Measurements from ENCODE around the gene CELF2. TPM values are rescaled to one million over a fixed set of nuclear protein-coding genes. Genes with fewer than 3 reads are reported as not detected.
A peak's percentile ranks its signal among the peaks of the same experiment; 100 is the strongest.

Gene CELF2
- total RNA-seq, 1 donor from 2014 or later, result 33.8 TPM

DNA sequence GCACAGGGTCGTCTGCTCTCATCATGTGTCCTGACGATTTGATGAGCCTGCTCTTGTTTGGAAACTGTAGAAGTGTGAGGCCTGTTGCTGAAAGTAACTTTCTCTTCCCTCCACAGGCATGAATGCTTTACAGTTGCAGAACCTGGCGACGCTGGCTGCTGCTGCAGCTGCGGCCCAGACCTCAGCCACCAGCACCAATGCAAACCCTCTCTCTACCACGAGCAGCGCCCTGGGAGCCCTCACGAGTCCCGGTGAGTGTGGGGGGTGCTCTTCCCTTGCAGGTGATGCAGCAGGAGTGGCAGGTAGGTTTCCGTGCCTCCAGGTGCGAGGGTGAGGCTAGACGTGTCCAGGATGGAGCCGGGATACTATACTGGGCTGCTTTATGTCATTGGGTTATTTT, 270.6 kb downstream of the CELF2 start:
- no peak overlapping the region for H3K27ac Mint-ChIP-seq (ENCODE audit: unreplicated experiment)
- TF ChIP-seq, protein P1, sequence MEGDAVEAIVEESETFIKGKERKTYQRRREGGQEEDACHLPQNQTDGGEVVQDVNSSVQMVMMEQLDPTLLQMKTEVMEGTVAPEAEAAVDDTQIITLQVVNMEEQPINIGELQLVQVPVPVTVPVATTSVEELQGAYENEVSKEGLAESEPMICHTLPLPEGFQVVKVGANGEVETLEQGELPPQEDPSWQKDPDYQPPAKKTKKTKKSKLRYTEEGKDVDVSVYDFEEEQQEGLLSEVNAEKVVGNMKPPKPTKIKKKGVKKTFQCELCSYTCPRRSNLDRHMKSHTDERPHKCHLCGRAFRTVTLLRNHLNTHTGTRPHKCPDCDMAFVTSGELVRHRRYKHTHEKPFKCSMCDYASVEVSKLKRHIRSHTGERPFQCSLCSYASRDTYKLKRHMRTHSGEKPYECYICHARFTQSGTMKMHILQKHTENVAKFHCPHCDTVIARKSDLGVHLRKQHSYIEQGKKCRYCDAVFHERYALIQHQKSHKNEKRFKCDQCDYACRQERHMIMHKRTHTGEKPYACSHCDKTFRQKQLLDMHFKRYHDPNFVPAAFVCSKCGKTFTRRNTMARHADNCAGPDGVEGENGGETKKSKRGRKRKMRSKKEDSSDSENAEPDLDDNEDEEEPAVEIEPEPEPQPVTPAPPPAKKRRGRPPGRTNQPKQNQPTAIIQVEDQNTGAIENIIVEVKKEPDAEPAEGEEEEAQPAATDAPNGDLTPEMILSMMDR (IDR thresholded peaks at IDR 0.05), result no peak
- no peaks in the 10 kb centered on the region for H3K4me1 Mint-ChIP-seq (ENCODE audit: unreplicated experiment)
- H3K36me3 Mint-ChIP-seq (ENCODE audit: unreplicated experiment), result peaks cover 10% of the 10 kb centered on the region
- H3K27me3 Mint-ChIP-seq (ENCODE audit: unreplicated experiment), result no peaks in the 10 kb centered on the region
- DNase-seq (ENCODE audit: extremely low spot score, unreplicated experiment), result peak; percentile 73
- H3K4me3 Mint-ChIP-seq (ENCODE audit: unreplicated experiment), result no peak overlapping the region
- H3K9me3 Mint-ChIP-seq (ENCODE audit: unreplicated experiment), result no peaks in the 10 kb centered on the region

DNA sequence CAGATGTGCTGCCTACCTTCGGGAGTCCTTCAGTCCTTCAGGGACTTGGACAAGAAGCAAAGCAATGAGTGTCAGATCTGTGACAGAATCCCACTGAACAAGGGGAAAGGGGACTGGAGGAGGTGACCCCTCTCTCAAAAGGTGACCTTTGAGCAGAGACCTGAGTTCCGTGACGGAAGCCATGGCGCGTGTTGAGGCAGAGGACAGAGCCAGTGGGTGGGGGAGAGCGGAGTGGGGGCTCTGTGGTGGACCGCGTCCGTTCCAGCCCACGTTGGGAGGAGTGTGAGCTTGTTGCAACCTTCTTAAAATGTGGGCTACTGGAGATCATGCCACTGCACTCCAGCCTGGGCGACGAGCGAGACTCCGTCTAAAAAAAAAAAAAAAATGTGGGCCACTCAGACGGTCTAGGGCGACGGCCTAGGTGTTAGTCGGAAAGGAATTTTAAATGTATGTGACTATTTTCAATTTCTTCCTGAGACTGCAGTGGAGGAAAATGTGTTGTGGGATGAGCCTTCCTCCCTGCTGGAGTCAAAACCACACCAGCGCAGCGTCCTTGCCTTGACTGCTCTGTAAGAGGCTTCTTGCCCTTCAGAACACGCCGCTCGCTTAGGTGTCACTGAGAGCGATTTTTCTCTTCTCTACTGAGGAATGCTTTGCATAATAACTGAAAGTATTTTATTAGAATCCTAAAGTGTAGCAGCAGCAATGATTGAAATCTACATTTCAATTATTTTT, 272.7 kb downstream of the CELF2 start:
- Mint-ChIP-seq H3K36me3 (ENCODE audit: unreplicated experiment) (peaks cover 10% of the 10 kb centered on the region), H3K9me3 (ENCODE audit: unreplicated experiment) (no peaks in the 10 kb centered on the region), H3K4me1 (ENCODE audit: unreplicated experiment) (no peaks in the 10 kb centered on the region), H3K27me3 (ENCODE audit: unreplicated experiment) (no peaks in the 10 kb centered on the region), H3K4me3 (ENCODE audit: unreplicated experiment) (no peak overlapping the region), H3K27ac (ENCODE audit: unreplicated experiment) (no peak overlapping the region)
- TF ChIP-seq, protein P1 (IDR thresholded peaks at IDR 0.05), result no peak
- peak; percentile 69 for DNase-seq (ENCODE audit: extremely low spot score, unreplicated experiment)

DNA sequence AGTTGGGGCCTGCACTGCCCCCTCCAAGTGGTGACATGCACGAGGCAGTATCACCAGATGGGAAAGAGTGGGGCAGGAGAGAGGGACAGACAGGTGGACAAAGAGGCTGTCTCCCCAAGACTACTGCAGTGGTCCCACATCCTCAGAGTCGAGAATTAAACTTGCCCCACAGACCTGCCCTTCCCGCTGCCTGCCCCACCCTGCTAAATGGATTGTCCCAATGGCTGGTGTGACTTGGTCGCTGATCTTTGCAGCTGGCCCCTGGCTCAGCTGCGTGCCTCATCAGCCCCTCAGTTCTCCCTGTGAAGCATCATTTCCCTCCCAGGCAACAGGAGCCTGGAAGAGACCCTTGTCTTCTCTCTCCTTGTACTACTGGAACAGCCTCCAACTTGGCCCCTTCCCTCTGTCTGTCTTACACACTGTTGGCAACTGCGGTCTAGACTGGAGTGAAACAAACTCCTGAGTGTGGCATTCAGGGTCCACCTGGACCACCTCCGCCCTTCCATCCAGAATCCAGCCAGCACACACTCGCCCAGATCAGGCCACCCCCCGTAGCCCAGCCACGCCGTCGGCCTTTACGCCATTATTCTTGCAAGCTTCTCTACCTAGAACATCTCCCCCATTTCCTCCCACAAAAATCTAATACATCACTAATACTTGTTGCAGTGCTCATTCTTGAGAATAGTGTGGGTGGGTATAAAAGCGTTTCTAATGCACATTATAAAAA, 275.1 kb downstream of the CELF2 start:
- Mint-ChIP-seq H3K27me3 (ENCODE audit: unreplicated experiment) (no peaks in the 10 kb centered on the region), H3K36me3 (ENCODE audit: unreplicated experiment) (peaks cover 12% of the 10 kb centered on the region), H3K27ac (ENCODE audit: unreplicated experiment) (no peak overlapping the region), H3K9me3 (ENCODE audit: unreplicated experiment) (no peaks in the 10 kb centered on the region), H3K4me1 (ENCODE audit: unreplicated experiment) (peaks cover under 1% of the 10 kb centered on the region), H3K4me3 (ENCODE audit: unreplicated experiment) (no peak overlapping the region)
- DNase-seq (ENCODE audit: extremely low spot score, unreplicated experiment), result peak; percentile 79
- TF ChIP-seq, protein P1 (IDR thresholded peaks at IDR 0.05), result no peak

DNA sequence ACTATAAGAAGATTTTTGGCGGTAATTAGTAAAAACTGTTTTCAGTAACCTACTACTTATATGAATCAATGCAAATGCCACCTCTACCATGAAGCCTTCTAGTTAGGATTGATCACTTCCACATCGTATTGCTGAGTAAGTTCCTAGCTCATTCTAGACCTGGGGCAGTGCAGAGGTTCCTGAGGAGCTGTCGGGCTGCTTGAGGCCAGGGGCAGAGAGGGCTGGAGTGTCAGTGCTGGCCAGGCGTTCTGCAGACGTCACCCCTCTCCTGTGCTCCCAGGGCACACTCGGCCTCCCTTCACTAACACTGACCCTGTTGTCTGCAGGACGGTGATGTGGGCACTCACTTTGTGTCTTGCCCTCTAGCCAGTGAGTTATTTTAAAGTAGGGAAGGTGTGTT, 275.7 kb downstream of the CELF2 start:
- Mint-ChIP-seq H3K36me3 (ENCODE audit: unreplicated experiment) (peaks cover 12% of the 10 kb centered on the region), H3K4me3 (ENCODE audit: unreplicated experiment) (no peak overlapping the region), H3K27ac (ENCODE audit: unreplicated experiment) (no peak overlapping the region), H3K27me3 (ENCODE audit: unreplicated experiment) (no peaks in the 10 kb centered on the region), H3K9me3 (ENCODE audit: unreplicated experiment) (no peaks in the 10 kb centered on the region), H3K4me1 (ENCODE audit: unreplicated experiment) (peaks cover 6% of the 10 kb centered on the region)
- peak; percentile 71 for DNase-seq (ENCODE audit: extremely low spot score, unreplicated experiment)
- TF ChIP-seq, protein P1 (IDR thresholded peaks at IDR 0.05), result no peak

DNA sequence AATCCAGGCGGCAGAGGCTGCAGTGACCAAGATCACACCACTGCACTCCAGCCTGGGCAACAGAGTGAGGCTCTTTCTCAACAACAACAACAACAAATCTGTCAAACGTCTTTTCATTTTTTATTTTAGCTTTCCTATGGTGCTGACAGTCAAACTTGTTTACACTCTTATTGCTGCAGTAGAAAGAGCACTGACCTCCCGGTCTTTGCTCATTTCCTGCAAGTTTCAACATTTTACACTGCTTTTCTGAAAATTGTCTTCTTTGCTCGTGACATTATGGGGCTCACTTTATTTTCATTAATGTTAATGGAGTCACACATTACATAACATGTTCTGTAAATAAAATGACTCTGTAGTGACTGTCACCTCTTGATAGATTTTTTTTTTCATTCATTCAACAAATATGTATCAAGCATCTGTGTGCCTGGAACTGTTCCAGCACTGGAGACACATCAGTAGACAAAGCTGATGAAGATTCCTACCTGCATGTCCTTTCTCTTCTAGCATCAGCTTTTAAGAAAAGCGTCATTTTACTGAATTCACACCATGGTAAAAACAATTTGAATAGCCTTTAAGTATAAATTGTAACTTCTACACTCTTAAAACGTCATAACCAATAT, 277.3 kb downstream of the CELF2 start:
- no peak overlapping the region for H3K4me3 Mint-ChIP-seq (ENCODE audit: unreplicated experiment)
- no peaks in the 10 kb centered on the region for H3K27me3 Mint-ChIP-seq (ENCODE audit: unreplicated experiment)
- no peak for DNase-seq (ENCODE audit: extremely low spot score, unreplicated experiment)
- H3K36me3 Mint-ChIP-seq (ENCODE audit: unreplicated experiment), result peaks cover 4% of the 10 kb centered on the region
- H3K9me3 Mint-ChIP-seq (ENCODE audit: unreplicated experiment), result no peaks in the 10 kb centered on the region
- TF ChIP-seq, protein P1 (IDR thresholded peaks at IDR 0.05), result no peak
- H3K27ac Mint-ChIP-seq (ENCODE audit: unreplicated experiment), result no peak overlapping the region
- H3K4me1 Mint-ChIP-seq (ENCODE audit: unreplicated experiment), result peaks cover 8% of the 10 kb centered on the region

Data from osteocyte (in vitro differentiated cells).